ENCODE measurements around the gene OVCH1.

OVCH1 gene

DNA sequence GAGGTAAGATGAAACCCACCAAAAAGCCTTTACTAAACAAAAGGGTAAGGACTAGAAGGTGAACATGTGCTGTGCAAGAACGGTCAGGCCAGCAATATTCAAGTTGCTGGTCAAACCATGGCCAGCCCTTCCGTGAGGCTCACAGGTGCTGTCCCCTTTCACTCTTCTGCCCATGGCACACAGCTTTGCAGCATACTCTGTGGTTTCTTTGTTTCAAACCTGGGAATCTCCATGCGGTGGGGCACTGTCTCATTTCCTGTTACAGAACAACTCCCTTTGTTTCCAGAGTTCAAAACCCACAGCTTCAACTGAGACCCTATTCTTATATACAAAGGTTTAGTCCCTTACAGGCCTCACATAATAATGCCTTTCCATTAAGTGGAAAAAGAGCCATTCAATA, 1.7 kb upstream of the OVCH1 start:
- H3K4me3 ChIP-seq (ENCODE audit: low read length), result no peak overlapping the region
- H3K4me2 ChIP-seq (ENCODE audit: low read length), result no peak overlapping the region
- TF ChIP-seq, protein P1, sequence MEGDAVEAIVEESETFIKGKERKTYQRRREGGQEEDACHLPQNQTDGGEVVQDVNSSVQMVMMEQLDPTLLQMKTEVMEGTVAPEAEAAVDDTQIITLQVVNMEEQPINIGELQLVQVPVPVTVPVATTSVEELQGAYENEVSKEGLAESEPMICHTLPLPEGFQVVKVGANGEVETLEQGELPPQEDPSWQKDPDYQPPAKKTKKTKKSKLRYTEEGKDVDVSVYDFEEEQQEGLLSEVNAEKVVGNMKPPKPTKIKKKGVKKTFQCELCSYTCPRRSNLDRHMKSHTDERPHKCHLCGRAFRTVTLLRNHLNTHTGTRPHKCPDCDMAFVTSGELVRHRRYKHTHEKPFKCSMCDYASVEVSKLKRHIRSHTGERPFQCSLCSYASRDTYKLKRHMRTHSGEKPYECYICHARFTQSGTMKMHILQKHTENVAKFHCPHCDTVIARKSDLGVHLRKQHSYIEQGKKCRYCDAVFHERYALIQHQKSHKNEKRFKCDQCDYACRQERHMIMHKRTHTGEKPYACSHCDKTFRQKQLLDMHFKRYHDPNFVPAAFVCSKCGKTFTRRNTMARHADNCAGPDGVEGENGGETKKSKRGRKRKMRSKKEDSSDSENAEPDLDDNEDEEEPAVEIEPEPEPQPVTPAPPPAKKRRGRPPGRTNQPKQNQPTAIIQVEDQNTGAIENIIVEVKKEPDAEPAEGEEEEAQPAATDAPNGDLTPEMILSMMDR (IDR thresholded peaks at IDR 0.05; ENCODE audit: low read depth, low read length, poor library complexity, severe bottlenecking), result no peak
- TF ChIP-seq EZH2phosphoT487 (IDR thresholded peaks at IDR 0.05; ENCODE audit: borderline replicate concordance, low read length), result no peak
- no peaks in the 10 kb centered on the region for H3K9me3 ChIP-seq (ENCODE audit: control insufficient read depth, insufficient read depth, low read length)
- H3K36me3 ChIP-seq (ENCODE audit: control insufficient read depth, low read length), result no peaks in the 10 kb centered on the region
- no peaks in the 10 kb centered on the region for H3K9me2 ChIP-seq (replicated peaks; ENCODE audit: control insufficient read depth, low read length)
- H4K20me1 ChIP-seq (ENCODE audit: control insufficient read depth, insufficient read depth, low read depth, low read length), result no peaks in the 10 kb centered on the region
- peaks cover 15% of the 10 kb centered on the region for H3K4me1 ChIP-seq (ENCODE audit: control insufficient read depth, low read length)
- no peak overlapping the region for H3K27ac ChIP-seq (ENCODE audit: low read depth, low read length)
- H3K79me2 ChIP-seq (ENCODE audit: control insufficient read depth, low read length), result no peaks in the 10 kb centered on the region
- H3F3A ChIP-seq (ENCODE audit: control insufficient read depth, insufficient read depth), result no peaks in the 10 kb centered on the region
- H3K27me3 ChIP-seq (ENCODE audit: control insufficient read depth, low read length), result no peaks in the 10 kb centered on the region

DNA sequence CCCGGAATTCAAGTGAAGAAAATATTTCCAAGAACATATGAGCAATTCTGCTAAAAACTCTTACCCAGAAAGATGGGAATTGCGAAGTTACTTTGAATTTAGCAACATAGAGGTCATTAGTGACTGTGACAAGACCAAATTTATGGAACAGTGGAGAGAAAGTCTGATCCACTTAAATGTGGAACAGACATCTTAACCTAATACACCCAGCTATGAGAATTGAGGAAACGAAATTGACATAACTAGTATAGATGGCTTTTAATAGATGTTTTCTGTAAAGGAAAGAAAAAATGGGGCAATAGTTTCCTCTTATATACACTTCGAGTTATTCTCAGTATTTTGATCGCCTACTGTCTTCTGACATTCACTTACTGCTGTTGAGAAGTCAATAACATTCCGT, 4.6 kb downstream of the OVCH1 start:
- Histone ChIP-seq H3F3A (ENCODE audit: control insufficient read depth, insufficient read depth) (no peaks in the 10 kb centered on the region), H4K20me1 (ENCODE audit: control insufficient read depth, insufficient read depth, low read depth, low read length) (no peaks in the 10 kb centered on the region), H3K9me3 (ENCODE audit: control insufficient read depth, insufficient read depth, low read length) (no peaks in the 10 kb centered on the region), H3K9me2 (replicated peaks; ENCODE audit: control insufficient read depth, low read length) (no peaks in the 10 kb centered on the region), H3K4me2 (ENCODE audit: low read length) (no peak overlapping the region), H3K27me3 (ENCODE audit: control insufficient read depth, low read length) (no peaks in the 10 kb centered on the region), H3K4me1 (ENCODE audit: control insufficient read depth, low read length) (peaks cover 5% of the 10 kb centered on the region), H3K79me2 (ENCODE audit: control insufficient read depth, low read length) (no peaks in the 10 kb centered on the region), H3K36me3 (ENCODE audit: control insufficient read depth, low read length) (no peaks in the 10 kb centered on the region), H3K4me3 (ENCODE audit: low read length) (no peak overlapping the region), H3K27ac (ENCODE audit: low read depth, low read length) (no peak overlapping the region)
- TF ChIP-seq, protein P1 (IDR thresholded peaks at IDR 0.05; ENCODE audit: low read depth, low read length, poor library complexity, severe bottlenecking), result no peak
- TF ChIP-seq EZH2phosphoT487 (IDR thresholded peaks at IDR 0.05; ENCODE audit: borderline replicate concordance, low read length), result no peak

DNA sequence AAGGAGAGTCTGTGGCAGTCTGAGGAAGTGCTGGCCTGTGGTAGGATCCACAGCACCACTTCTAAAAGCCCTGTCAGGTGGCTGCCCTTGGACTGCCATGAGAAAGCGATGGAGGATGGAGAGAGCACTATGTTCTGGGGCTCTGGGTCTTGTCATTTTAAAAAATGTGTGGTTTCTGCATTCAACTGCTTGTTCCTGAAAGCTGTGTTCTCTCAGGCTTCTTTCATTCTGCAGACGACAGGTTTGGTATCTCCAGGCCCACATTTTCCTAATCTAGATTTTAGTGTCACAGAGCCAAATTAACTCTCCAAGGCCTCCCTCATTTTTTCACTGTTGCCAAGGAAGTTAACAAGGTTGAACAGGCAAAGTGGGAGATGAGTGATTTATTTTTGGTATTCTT, 10.5 kb downstream of the OVCH1 start:
- TF ChIP-seq EZH2phosphoT487 (IDR thresholded peaks at IDR 0.05; ENCODE audit: borderline replicate concordance, low read length), result no peak
- TF ChIP-seq, protein P1 (IDR thresholded peaks at IDR 0.05; ENCODE audit: low read depth, low read length, poor library complexity, severe bottlenecking), result no peak
- Histone ChIP-seq H3K27ac (ENCODE audit: low read depth, low read length) (no peak overlapping the region), H3K9me2 (replicated peaks; ENCODE audit: control insufficient read depth, low read length) (no peaks in the 10 kb centered on the region), H3K4me3 (ENCODE audit: low read length) (no peak overlapping the region), H3K79me2 (ENCODE audit: control insufficient read depth, low read length) (no peaks in the 10 kb centered on the region), H3K4me2 (ENCODE audit: low read length) (no peak overlapping the region), H4K20me1 (ENCODE audit: control insufficient read depth, insufficient read depth, low read depth, low read length) (no peaks in the 10 kb centered on the region), H3K4me1 (ENCODE audit: control insufficient read depth, low read length) (no peaks in the 10 kb centered on the region), H3K36me3 (ENCODE audit: control insufficient read depth, low read length) (no peaks in the 10 kb centered on the region), H3F3A (ENCODE audit: control insufficient read depth, insufficient read depth) (no peaks in the 10 kb centered on the region), H3K27me3 (ENCODE audit: control insufficient read depth, low read length) (no peaks in the 10 kb centered on the region), H3K9me3 (ENCODE audit: control insufficient read depth, insufficient read depth, low read length) (no peaks in the 10 kb centered on the region)

DNA sequence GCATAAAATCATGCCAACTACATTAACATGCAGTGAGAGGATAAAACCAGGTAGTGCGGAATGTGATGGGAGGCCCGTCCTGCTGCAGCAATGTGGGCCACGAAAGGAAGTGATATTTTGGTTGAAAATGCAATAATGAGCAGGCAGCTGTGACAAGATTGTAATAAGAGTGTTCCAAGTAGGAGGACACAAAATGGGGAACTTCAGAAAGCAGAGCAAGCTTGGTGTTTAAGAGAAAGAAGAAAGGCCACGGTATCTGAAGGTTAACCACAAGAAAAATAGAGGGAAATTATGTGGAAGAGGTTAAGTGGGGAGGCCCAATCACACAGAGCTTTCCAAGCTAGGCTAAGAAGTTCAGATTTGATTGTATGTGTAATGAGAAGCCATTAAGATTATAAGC, 34.3 kb downstream of the OVCH1 start:
- H3K27me3 ChIP-seq (ENCODE audit: control insufficient read depth, low read length), result no peaks in the 10 kb centered on the region
- H3K9me3 ChIP-seq (ENCODE audit: control insufficient read depth, insufficient read depth, low read length), result no peaks in the 10 kb centered on the region
- no peaks in the 10 kb centered on the region for H3F3A ChIP-seq (ENCODE audit: control insufficient read depth, insufficient read depth)
- H3K4me3 ChIP-seq (ENCODE audit: low read length), result no peak overlapping the region
- TF ChIP-seq, protein P1 (IDR thresholded peaks at IDR 0.05; ENCODE audit: low read depth, low read length, poor library complexity, severe bottlenecking), result no peak
- TF ChIP-seq EZH2phosphoT487 (IDR thresholded peaks at IDR 0.05; ENCODE audit: borderline replicate concordance, low read length), result no peak
- H3K79me2 ChIP-seq (ENCODE audit: control insufficient read depth, low read length), result no peaks in the 10 kb centered on the region
- no peak overlapping the region for H3K4me2 ChIP-seq (ENCODE audit: low read length)
- H3K4me1 ChIP-seq (ENCODE audit: control insufficient read depth, low read length), result no peaks in the 10 kb centered on the region
- H3K9me2 ChIP-seq (replicated peaks; ENCODE audit: control insufficient read depth, low read length), result no peaks in the 10 kb centered on the region
- no peak overlapping the region for H3K27ac ChIP-seq (ENCODE audit: low read depth, low read length)
- no peaks in the 10 kb centered on the region for H3K36me3 ChIP-seq (ENCODE audit: control insufficient read depth, low read length)
- no peaks in the 10 kb centered on the region for H4K20me1 ChIP-seq (ENCODE audit: control insufficient read depth, insufficient read depth, low read depth, low read length)
